DOHH2 (cell line): Measurements from ENCODE around the gene NDUFAF3.

Experiments
- CTCF ChIP-seq: fragments of 200-600 bp; sonication (generic); IDR thresholded peaks from one replicate; pipeline ENCODE4 v1.5.1; 2014; ENCODE audit warnings: antibody characterized with exemption, mild to moderate bottlenecking, low read depth, low read length; ENCODE audit not compliant: poor library complexity, severe bottlenecking
- EZH2phosphoT487 ChIP-seq: fragments of 200-600 bp; sonication (generic); IDR thresholded peaks from 2 replicates; pipeline ENCODE4 v1.6.1; 2017; ENCODE audit warnings: borderline replicate concordance, mild to moderate bottlenecking, antibody characterized with exemption, low read length, moderate library complexity, mixed read lengths

GRCh38 chr3:49015765-49016164 lies 6.2 kb upstream of the NDUFAF3 start:
- no peak for TF ChIP-seq CTCF
- TF ChIP-seq EZH2phosphoT487 = no peak
